AG04450 (cell line): Measurements from ENCODE around the gene BAHD1. TPM values are rescaled to one million over a fixed set of nuclear protein-coding genes. Genes with fewer than 3 reads are reported as not detected.

ENCODE experiments used
- CTCF ChIA-PET: fragments of 300-600, 350-600 bp; formaldehyde crosslinking; extraction: SDS; loops from one replicate; lab custom pipeline; 2022; ENCODE audit warnings: antibody characterized with exemption, inconsistent platforms; lab: Charles Lee
- POLR2A ChIA-PET: fragments of 350-600 bp; formaldehyde crosslinking; extraction: SDS; loops from one replicate; lab custom pipeline; 2021; ENCODE audit warnings: antibody characterized with exemption, inconsistent platforms; lab: Yijun Ruan, JAX
- DNase-seq: peaks from one replicate; pipeline ENCODE4 v3.0.0-alpha.2; 2011; ENCODE audit warnings: low read depth, low spot score
- H3K27ac ChIP-seq: one replicate; pipeline ENCODE4 v1.5.1; 2012; ENCODE audit warnings: low read depth, low read length, control low read depth
- H3K27me3 ChIP-seq: one replicate; pipeline ENCODE4 v1.6.0; 2012; ENCODE audit warnings: low read length; ENCODE audit not compliant: control insufficient read depth, insufficient read depth
- H3K4me3 ChIP-seq: 2 replicates; pipeline ENCODE4 v1.5.1; 2011; ENCODE audit warnings: mild to moderate bottlenecking, low read depth, low read length, control low read depth
- H3K9me3 ChIP-seq: 2 replicates; pipeline ENCODE4 v1.5.1; 2012; ENCODE audit warnings: low read length; ENCODE audit not compliant: control insufficient read depth, insufficient read depth
- CTCF ChIP-seq: IDR thresholded peaks from 2 replicates; pipeline ENCODE4 v1.5.1; 2011; ENCODE audit warnings: low read depth, low read length, control low read depth, inconsistent platforms
- polyA plus RNA-seq: library from polyadenylated mRNA; depleted of rRNA; stranded (reverse); fragments of >200 nt; gene quantifications from 2 replicates; pipeline ENCODE4 v1.2.3, GENCODE V29; 2011

The BAHD1 gene
- polyA plus RNA-seq, 1 experiment: 2.8 TPM

- H3K4me3 ChIP-seq: no peak overlapping the region
- no peaks in the 10 kb centered on the region for H3K9me3 ChIP-seq
- no peak for DNase-seq
- no peaks in the 10 kb centered on the region for H3K27me3 ChIP-seq
- H3K27ac ChIP-seq: no peak overlapping the region
- ChIA-PET CTCF (no interaction called here), POLR2A (no interaction called here)
- TF ChIP-seq CTCF: no peak
Measured at GRCh38 chr15:40463886-40464545, 23.3 kb downstream of the BAHD1 start.

GRCh38 chr15:40464595-40465185 lies 23.9 kb downstream of the BAHD1 start:
- CTCF ChIA-PET: no interaction called here
- Histone ChIP-seq H3K27me3 (no peaks in the 10 kb centered on the region), H3K9me3 (no peaks in the 10 kb centered on the region), H3K27ac (no peak overlapping the region), H3K4me3 (no peak overlapping the region)
- TF ChIP-seq CTCF: no peak
- no peak for DNase-seq
- POLR2A ChIA-PET: no interaction called here

GRCh38 chr15:40465939-40466338 lies 25.2 kb downstream of the BAHD1 start:
- no peak for TF ChIP-seq CTCF
- H3K27me3 ChIP-seq: no peaks in the 10 kb centered on the region
- DNase-seq: no peak
- ChIA-PET POLR2A (no interaction called here), CTCF (no interaction called here)
- no peak overlapping the region for H3K27ac ChIP-seq
- no peaks in the 10 kb centered on the region for H3K9me3 ChIP-seq
- no peak overlapping the region for H3K4me3 ChIP-seq

DNA sequence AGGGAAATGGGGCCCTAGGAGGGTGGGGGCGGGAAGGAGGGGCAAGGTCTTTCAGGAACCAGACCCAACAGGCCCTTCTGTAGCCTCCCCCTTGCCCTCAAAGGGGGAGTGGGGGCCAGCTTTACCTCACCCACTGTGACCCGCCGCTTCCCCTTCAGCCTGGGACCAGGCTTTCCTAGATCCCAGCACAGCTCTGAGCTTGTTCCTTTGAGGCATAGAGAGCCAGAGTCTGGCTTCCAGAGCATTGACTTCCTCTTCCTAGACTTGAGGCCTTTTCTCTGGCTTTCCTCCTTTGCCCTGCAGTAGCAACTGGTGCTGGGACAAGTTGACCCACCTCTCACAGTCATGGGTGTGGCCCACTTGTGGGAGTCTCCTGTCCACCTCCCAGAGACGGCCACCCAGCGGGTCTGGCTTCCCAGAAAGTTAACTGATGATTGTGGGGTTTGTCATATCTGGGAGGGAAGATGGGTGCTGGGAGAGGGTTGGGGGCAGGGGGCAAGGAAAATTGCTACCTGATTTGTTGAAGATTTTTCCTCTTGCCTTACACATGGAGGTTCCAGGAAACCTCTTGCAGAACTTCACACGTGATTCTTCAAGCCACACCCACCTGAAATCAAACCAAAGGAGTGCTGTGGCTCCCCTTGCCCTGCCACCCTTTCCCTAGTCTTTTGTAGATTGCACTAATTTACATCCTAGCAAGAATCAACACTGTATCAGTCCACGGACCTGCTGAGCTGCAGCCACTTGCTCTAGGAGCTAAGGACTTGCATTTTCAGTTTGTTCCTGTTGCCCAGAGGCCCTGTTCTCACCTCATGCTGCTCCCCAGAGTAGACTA lies 25.9 kb downstream of the BAHD1 start:
- no peak for TF ChIP-seq CTCF
- H3K27ac ChIP-seq: no peak overlapping the region
- no peaks in the 10 kb centered on the region for H3K9me3 ChIP-seq
- POLR2A ChIA-PET: no interaction called here
- H3K27me3 ChIP-seq: no peaks in the 10 kb centered on the region
- no peak for DNase-seq
- H3K4me3 ChIP-seq: no peak overlapping the region
- CTCF ChIA-PET: no interaction called here

GRCh38 chr15:40467261-40467615 lies 26.5 kb downstream of the BAHD1 start:
- DNase-seq: no peak
- Histone ChIP-seq H3K4me3 (no peak overlapping the region), H3K27me3 (no peaks in the 10 kb centered on the region), H3K9me3 (no peaks in the 10 kb centered on the region), H3K27ac (no peak overlapping the region)
- POLR2A ChIA-PET: no interaction called here
- no peak for TF ChIP-seq CTCF
- CTCF ChIA-PET: no interaction called here
